Lung microvascular endothelial cell (primary cell): ENCODE data around the gene PPARGC1A. TPM values are rescaled to one million over a fixed set of nuclear protein-coding genes. Genes with fewer than 3 reads are reported as not detected.

Experiments used
- DNase-seq, 2 donors: peaks; one replicate each; pipeline versions ENCODE4 v3.0.0 to v3.0.0-alpha.2; 2010; ENCODE audit warnings: low read depth in 2 of 2
- total RNA-seq: library from RNA; depleted of rRNA; stranded (reverse); fragments of >200 nt; gene quantifications from 2 replicates; pipeline ENCODE4 v1.2.1, GENCODE V29; 2014

PPARGC1A gene
- total RNA-seq, 1 donor from 2014 or later, result 9.5 TPM

DNA sequence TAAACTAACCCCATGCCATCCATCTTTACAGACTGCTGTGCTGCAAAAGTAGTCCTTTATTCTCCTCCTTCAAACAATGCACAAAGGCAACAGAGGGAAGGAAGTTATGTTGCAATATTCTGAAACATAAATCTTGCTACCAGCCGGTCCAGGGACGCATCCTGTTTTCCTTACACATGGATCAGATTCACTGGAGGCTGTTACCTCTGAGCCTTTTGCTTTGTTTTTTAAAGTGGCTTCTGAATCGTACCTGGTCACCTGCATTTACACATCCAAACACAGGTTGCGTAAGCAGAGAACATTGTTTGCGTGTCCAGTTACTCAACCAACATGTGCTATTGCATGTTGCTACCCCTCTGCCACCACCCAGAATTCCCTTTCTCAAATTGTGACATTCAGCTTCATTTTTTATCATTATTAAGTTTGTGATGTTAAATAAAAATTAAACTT is 8.8 kb downstream of the PPARGC1A start:
- peak; percentile 1 to 29 for DNase-seq

DNA sequence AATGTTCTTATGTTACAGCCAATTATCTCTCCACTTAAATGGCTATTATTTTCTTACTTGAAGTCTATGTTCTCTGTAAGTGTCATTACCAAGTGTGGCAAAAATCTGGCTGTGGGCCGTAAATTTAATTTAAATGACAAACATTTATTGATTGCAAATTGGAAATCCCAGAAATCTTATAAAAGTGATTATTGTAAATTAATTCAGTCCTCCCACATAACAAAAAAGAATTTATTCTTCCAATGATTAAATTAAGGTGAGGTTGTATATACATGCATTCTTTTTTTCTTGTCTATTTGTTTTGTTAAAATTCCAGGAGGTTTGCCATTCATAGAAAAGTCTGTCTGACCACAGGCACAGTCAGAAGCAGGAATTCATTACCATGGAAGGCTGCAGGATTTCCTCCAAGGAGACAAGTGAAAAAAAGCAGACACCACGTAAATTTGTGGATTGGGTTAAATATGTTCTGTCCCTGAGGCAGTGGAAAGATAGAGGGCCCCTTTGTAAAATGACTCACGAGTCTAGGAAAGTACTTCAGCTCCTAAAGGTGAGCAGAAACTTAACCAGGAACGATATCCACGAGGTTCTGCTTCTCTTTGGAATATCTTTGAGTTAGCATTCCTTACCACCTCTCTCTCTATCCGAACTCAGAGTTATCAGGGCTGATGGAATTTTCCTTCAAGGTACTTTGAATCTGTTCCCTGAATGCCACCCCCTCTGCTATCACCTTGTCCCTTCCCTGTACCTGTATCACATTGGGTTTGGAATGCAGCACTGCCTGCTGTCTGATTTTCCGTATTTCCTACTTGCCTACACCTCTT is 10.7 kb downstream of the PPARGC1A start:
- DNase-seq, result no peak

DNA sequence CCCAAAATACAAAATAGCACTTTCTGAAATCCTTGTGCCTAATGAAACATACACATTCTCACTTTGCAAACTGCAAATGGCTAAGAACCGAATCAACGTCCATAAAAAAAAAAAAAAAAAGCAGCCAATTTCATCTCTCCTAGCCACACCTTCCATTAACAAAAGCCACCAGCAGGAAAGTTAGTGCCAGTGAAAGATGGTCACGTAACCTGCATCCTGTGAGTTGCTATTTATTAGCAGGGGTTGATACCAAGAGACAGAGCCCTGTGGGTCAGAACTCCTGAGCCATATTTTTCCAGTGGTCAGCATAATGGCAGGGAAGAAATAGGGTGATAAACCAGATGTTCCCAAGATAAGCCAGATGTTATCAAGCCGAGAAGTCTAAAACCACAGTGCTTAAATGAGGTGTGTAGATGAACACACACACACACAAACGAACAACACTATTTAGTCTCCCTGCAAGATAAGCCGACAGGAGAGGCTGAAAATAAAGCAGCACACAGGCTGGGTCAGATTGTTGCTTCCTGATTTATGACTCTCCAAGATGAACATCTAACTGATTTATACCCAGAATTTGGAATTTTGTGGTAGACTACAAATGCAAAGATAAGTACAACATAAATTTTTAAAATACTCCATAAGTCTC is 11.5 kb downstream of the PPARGC1A start:
- DNase-seq, result no peak

DNA sequence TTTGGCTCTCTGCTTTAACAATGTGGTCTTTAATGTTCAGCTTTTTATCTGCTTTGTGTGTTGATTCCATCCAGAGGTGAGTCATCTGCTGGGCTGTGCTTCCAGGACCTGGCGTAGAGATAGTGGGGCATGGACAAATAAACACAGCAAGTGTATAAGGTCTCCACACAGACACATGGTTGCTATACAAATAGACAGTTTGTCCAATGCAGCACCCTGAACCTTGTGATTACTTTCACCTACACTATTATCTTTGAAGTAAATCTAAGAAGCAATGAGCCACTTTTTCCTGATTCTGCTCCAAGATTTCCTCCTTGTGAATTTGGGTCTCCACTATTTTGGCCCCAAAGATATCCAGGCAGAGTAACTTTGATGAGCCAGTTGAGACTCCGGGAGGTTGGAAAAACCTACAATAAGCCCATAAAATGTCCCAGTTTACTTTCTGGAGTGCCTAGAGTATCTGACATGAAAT is 12.1 kb downstream of the PPARGC1A start:
- DNase-seq, result peak in 1 of 2 donors; percentile 55

DNA sequence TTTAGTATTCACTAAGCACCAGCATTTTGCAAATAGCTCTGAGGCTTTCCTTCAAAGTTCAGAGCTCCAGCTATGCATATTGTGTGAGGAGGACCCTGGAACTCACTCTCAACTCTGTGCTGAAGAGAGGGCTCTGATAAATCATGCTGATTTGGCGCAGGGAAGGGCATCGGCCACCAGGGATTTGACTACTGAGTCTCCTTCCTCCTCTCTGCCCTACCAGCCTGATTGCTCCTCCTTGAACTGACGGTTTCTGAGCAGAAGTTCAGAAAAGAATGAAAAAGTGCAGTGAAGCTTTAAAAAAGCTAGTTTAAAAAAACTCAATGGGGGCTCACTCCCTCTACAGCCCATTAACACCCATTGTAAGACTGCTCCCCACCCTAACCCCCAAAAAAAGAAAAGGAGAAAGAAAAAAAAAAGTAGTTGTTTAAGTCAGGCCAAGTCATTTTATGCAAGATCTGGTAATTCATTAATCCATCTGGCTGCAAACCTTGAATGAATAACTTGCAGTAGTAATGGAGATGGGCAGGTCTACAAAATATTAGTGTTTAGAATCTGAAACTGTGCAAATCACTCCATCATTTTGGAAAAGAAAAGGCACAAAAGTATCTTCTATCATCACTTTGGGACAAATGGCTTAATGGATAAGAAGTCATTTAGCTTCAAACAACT is 13.3 kb downstream of the PPARGC1A start:
- DNase-seq, result no peak

DNA sequence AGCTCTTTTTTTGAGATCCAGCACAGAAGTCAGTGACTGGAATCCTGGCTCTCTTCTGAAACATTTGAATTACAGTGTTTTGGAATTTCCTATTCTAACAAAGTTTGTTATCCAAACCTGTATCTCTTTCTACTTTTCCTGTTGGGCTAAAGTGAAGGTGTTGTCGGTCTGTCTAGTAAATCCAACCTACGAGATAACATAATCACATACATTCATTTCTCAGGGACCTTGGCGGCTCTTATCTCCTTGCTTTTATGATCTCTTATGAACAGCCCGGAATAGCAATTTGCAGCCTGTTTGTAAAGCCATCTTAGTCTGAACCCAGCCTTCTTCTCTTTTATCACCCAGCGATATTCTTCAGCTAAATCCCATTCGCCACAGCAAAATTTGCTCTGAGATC is 14.5 kb downstream of the PPARGC1A start:
- DNase-seq, result no peak

DNA sequence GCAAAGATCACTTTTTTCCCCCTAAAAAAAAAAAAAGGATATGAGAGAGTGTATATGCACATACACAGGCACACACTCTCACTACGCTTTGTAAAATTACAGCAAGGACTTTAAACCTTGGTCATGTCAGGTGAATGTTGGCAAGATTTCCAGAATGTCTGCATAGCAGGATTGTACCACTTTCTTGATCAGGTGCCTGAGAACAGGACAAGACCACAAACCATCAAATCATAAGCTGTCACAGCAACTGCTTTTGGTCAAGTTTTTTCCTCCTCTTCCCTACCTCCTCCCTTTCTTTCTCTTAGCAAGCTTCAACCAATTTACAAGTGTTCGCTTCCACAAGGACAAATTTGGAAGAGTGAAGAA is 15.3 kb downstream of the PPARGC1A start:
- DNase-seq, result no peak

DNA sequence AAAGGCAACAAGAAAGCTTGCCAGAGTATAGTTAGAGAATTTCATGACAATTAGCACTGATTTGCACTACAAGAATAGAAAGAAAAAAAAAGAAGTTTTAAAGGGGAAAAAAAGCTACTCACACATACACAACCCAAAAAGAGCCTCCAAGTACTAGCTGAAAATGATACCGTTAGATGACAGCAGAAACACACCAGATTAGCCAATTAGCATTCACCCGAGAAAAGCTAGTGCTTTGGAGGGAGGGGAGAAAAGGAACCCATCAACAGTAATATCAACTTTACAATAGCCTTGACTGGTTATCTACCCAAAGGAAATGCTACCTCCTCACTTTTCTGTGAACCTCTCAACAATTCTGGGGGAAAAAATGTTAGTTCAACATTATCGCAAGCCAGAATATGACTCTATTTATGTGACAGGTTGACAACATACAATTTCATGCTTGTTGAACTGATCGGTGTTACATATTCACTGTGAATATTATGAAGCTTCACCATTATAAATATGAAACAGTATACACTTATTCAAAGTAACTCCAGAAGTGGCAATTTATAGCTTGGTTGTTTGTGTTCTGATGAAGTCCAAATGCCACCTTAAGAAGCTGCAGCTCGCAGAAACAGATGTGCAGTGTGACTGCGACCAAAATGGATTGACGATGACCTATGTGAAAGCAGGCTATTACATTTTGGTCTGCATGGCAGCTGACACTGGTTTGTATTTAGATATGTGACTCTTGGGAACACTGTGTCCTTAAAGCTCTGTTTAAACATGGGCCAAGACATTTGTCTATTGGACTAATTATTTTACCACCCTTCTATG is 15.9 kb downstream of the PPARGC1A start:
- DNase-seq, result no peak

DNA sequence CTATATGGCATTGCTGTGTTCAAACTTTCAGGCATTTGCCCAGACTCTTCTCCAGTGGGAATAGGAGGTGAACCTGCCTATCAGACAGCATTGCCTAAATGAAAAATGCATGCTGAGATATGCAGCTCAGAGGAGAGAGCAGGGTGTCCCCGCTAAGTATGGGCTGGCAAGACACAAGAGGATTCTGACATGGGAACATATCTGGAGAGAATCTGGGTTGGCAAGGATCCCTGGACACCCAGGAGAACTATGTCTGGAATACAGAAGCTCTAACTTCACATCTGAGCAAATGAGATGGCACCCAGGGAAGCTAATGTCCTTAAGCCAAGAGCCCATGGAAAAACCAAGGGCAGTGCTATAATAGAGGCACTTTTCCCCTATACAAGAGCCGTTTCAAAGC is 18.4 kb downstream of the PPARGC1A start:
- no peak for DNase-seq

DNA sequence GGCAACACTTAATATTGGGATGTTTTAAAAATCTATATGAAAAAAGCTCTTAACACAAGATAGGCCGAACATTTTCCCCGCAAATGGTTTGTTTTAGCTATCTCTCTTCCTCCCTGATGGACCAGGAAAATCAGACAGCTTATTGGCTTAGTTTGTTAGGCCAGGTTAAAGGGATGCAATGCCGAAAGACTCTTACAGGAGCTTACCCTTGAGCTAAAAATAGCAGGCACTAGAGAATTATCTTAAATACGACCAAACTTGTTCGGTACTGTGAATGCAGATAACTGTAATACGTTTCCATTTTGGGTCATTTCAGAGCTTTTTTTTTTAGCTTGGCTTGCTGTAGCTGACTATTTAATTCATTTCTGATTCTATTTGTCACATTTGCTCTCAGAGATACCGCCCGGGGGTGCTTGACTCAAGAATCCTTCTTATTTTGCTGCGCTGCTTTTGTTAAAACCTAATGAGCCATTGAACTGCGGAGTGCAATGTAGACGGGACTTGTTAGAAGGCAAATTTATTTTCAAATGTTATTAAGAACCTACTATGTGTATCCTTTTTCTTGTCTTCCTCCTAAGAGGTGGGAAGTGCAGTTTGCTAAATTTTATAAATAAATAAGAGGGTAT is 23.3 kb downstream of the PPARGC1A start:
- DNase-seq, result no peak

DNA sequence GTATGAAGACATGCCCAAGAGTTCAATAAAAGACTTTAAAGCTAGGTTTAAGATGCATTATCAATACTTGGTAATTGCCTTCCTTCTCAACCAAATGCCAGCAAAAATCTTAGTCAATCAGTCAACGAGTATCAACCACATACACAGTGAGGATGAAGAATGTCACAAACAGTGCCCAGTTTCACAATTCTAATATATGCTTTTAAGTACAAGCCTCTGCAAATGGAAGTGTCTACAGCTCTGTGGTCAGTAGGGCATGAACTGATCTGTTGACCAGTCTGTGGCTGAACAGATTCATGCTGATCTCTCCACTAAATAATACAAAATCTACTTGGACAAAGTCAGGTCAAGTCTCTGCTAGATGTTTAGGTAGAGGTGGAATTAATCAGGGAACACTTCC is 27.9 kb downstream of the PPARGC1A start:
- DNase-seq, result no peak

DNA sequence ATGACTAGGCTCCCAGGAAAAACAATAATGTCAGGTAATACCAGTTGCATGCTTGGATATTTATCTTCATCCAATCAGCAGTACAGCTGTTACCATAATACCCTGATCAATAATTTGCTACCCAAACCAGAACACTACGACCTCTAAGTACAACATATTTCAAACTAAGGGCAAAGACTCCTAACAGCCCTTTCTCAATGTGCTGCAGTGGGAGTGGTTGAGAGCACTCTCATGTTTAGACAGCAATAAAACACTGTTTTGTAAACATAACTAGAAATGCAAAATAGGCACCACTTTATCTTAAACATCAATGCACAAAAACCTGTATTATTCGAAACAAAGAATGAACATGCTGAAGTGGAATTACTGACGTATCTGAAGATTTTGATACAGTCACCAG is 28.9 kb downstream of the PPARGC1A start:
- no peak for DNase-seq

DNA sequence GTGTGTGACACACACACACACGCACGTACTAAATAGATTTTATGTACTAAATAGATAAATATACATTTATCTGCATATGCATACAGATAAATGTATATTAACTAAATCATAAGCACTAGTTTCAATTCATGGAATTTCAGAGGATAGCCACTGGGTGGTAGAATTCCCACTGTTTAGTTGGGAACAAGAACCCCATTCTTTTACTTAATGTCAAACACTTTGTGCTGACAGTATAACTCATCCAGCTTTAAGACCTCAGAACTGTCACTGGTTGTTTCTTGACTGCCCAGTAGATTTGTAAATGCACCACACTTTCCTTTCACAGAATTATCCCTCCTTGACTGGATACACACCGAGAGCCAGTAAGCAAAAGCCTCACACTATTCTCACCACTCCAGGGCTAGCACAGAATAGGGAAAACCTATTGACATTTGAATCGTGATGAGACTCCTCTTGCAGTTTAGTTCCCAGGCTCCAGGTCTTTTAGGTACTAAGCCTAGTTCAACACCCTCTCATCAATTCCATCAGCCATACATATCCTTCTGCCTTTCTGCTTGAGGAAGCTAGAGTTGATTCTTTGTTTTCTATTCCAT is 32.4 kb downstream of the PPARGC1A start:
- peak in 1 of 2 donors; percentile 15 for DNase-seq

DNA sequence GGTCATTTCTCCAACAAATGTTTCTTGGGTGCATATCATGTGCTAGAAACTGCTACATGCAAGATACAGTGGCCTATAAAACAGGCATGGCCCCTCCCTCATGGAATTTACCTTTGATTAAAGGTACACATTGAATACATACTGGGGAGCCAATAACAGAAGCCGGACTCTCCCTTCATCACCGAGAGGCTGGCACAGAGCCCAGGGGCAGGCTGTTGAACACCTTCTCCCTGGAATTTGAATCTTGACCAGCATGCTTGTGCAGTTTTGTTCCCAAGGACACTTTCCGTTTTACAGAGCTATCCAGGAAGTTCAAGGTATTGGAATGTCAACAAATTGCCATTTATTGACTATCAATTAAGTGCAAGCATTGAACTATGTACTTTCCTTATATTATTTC is 33.2 kb downstream of the PPARGC1A start:
- no peak for DNase-seq

DNA sequence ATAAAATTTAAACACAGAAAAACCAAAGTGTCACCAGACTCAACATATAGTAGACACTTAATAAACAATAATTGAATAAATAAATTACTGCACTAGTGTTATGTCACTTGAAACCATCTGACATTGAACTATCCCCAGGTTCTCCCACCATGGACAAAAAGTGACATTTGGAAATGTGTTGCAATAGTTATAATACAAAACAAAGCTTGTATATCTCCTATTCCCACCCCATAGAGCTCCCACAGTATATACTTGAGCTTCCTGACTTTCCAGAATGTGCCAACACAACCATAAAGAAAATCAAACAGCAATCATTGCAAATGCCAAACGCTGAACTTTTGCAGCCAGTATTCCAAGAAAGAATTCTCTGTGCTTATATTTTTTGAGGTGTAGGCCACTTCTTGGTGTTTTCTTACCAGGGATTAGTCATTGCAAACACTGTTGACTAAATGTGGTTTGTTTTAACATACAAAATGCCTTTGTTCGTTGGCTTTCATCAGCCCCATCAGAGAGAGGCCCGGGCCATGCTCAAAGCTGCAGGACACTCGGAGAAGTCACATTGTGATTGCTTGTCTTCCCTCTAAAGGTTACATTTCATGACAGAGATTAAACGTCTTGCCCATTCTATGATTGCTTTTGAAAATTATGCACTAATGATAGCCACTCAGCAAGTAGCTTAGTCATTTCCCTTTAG is 33.8 kb downstream of the PPARGC1A start:
- DNase-seq, result no peak

DNA sequence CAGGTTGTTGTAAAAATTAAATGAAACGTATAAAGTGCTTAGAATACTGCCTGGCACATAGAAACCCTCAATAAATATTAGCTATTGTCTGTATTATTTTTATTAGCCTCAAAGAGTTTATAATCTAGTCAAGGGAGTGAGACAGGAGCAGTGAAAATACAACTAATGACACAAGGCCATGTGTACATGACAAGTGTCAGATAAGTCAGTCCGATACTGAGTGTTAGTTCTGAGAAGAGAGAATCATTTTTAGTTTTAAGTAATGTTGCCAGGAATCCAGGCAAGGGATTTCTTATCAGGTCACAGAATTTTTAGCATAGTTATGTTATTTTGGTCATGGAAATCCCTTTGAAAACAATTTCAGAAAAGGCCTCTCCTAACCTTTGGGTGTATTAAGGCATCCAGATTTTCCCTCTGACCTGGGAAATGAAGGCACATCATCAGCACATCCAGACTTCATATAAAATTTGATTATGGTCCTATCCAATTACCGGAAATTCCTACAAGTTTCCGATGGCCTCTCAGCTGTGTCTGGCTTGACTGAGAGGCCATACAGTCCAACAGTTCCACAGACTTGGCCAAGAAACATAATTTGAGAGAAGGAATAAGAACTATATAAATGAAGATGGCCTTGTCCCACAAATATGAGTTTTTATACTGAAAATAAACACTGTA is 35.7 kb downstream of the PPARGC1A start:
- DNase-seq, result no peak

DNA sequence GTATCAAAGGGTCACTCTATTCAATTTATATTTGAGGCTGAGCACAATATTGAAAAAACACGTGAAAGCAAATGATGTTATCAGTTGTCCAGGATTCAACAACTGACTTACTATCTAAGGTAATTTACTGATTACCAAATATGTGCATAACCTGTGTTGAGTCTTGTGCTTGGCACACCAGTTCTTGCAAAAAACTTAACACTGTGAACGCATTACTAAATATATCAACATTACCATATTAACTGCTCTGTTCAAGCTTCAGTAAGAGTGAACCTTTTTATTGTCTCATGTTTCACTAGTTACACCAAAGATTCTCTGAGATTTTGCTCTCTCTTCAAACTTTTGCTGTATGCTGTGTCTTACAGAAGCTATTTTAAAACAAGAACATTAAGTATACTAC is 38.4 kb downstream of the PPARGC1A start:
- no peak for DNase-seq

DNA sequence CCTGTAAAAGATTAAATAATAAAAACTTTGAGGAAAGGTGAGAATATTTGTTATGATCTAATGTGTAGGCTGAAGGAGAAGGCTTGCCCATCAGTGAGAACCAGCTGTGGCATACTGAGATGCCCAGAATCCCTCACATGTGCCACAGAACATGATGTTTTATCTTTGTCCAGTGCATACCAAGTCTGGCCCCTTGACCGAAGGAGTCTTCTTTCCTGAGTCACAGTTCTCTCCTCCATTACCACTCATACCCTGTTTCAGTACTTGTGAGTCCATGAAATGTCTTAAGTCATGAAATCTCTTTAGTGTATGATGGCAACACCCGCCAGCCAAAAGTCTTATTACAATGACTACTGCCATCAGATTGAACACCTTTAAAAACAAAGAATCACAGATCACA is 42.7 kb downstream of the PPARGC1A start:
- DNase-seq, result no peak

DNA sequence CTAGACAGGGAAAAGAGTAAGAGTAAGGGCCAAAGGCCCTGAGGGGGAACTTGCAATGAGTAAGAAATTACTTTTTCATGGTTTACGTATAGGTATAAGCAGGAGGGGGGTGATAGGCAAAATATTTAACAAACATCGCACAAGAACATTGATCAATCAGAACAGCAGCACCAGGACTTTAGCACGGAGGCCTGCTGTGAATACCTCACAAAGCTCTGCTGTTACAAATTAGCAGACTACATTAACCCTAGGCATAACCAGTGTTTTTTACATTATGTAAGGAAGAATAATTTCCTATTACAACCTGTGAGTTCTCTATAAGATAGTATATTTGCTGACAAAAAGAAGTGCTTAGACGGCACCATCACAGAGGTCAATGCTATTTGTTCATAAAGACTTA is 44.9 kb downstream of the PPARGC1A start:
- DNase-seq, result no peak

DNA sequence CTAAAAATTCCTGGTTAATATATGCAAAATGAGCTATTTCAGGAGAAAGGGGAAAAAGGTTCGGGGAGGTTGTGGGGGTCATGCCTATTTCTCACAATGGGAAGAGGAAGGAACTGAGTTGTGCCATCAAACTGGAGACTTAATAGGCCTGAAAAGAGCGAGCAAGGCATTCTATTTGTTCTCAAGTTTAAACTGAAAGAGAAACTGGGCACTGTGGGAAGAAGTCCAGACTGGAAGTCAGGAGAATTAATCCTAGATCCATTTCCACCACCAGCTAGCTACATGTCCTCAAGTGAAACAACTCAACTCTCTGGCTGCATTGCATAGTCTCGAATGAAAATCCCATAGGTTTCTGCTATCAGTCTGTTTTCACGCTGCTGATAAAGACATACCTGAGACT is 50.6 kb downstream of the PPARGC1A start:
- no peak for DNase-seq
